GM12864 (cell line): ENCODE data around the gene ZC3H6.

ENCODE experiments used
- DNase-seq: peaks from one replicate; pipeline ENCODE4 v3.0.0-alpha.2; 2011; ENCODE audit warnings: low read depth
- H3K4me3 ChIP-seq: 2 replicates; pipeline ENCODE4 v1.5.1; 2011; ENCODE audit warnings: mild to moderate bottlenecking, low read depth, low read length, control low read depth
- TF ChIP-seq, protein P1 (sequence below): IDR thresholded peaks from 2 replicates; pipeline ENCODE4 v1.5.1; 2011; ENCODE audit warnings: low read depth, mild to moderate bottlenecking, moderate library complexity, low read length, control low read depth, inconsistent platforms; ENCODE audit errors: missing control alignments

Gene ZC3H6

DNA sequence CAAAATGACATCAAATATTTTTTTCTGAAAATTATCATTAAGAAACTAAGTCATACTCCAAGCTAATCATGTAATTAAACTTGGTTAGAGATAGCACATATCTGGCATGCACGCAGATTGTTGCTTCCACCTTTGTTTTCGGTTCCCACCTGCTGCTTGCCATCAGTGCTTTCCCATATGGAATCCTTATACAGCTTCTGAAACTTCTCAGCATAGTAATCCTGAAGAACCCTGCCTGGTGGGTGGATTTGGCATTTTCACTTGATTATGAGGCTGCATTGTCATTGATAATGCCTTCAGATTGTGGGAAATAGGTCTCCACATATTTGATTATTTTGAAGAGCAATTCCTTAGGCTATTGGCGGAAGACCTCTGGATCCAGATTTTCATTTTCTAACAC, 47.5 kb downstream of the ZC3H6 start:
- TF ChIP-seq, protein P1, sequence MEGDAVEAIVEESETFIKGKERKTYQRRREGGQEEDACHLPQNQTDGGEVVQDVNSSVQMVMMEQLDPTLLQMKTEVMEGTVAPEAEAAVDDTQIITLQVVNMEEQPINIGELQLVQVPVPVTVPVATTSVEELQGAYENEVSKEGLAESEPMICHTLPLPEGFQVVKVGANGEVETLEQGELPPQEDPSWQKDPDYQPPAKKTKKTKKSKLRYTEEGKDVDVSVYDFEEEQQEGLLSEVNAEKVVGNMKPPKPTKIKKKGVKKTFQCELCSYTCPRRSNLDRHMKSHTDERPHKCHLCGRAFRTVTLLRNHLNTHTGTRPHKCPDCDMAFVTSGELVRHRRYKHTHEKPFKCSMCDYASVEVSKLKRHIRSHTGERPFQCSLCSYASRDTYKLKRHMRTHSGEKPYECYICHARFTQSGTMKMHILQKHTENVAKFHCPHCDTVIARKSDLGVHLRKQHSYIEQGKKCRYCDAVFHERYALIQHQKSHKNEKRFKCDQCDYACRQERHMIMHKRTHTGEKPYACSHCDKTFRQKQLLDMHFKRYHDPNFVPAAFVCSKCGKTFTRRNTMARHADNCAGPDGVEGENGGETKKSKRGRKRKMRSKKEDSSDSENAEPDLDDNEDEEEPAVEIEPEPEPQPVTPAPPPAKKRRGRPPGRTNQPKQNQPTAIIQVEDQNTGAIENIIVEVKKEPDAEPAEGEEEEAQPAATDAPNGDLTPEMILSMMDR: no peak
- DNase-seq: no peak
- no peak overlapping the region for H3K4me3 ChIP-seq

DNA sequence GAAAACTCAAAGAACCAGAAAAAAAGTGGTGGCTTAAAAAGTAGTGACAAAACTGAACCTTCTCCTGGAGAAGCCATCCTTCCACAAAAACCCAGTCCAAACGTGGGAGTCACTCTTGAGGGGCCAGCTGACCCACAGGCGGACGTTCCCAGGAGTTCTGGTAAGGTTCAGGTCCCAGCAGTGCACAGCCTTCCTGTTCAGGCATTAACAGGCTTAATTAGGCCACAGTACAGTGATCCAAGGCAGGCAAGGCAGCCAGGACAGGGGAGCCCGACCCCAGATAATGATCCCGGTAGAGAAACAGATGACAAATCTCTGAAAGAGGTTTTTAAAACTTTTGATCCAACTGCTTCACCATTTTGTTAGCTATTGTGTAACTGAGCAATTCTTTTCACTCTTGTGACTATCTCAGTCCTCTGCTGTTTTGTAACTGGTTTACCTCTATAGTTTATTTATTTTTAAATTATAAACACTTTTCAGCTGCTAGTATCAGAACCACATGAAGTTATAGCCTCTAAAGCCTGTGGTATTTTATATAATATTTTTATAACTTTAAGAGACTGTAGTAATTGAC, 56.8 kb downstream of the ZC3H6 start:
- H3K4me3 ChIP-seq: no peak overlapping the region
- DNase-seq: no peak
- TF ChIP-seq, protein P1: no peak

DNA sequence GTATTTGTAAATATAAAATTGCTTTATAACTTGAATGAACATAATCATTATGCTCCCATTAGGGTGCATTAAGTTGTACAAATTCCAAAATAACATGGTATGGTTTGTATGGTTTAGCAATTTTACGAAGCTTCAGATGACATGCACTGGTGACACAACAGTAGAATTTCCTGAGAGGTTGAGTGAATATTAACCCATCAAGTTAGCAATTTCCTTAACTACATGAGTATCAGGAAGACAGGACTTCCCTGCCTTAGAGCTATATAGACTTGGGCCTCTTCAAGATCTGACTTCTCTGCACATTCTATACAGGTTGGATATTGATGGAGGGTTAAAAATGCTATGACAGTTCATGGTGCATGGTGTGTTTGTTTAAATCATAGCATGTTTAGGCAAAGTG, 60.2 kb downstream of the ZC3H6 start:
- no peak overlapping the region for H3K4me3 ChIP-seq
- no peak for DNase-seq
- TF ChIP-seq, protein P1: no peak

DNA sequence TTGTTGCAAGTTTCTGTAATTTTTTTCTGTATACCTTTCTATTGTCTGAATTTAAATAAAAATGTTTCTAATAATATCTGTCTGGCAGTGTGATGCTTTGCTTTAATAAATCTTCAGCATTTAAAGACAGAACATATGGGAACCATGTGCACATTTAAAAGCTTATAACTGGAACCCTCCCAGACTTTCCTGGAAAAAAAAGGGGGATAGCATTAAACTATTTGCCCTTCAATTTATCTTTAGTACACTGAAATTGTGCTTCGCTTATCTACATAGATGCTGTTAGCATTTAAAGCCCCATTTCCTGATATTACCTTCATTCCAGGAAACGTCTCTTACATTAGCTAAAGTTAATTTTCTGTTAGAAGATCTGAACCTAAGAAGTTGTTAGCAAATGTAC, 64.6 kb downstream of the ZC3H6 start:
- H3K4me3 ChIP-seq: no peak overlapping the region
- DNase-seq: no peak
- TF ChIP-seq, protein P1: no peak

DNA sequence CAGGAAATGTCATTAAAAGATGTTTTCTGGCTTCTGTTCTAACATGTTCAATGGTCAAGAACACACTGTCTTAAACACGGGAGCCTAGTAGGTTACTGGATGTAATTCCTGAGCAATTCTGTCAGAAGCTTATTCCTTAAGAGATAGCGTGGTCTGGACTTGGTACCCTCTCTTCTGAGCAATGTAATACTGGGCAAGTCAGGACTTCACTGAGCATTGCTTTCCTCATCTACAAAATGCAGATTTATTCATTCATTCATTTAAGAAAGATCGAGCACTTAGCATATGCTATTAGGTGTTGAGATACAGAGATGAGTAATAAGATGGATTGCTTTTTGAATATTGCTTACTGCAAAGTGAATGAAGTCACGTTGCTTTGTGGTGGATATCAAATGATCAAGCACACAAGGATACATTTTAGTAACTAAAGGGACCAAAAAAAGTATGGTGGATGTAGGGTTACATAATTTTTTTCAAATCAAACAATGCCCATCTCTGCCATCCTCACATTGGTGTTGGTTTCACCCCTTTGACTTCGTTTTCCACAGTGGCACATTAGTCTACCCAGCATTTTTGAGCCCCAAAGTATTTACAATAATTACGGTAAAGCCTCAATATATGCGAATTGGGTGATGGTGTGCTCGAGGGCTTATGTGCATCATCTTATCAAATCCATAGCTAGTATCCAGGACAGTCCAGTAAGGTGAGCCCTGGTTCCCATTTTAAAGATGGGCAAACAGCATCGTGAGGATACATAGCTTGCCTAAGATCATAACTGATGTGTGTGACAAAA, 65.3 kb downstream of the ZC3H6 start:
- no peak for DNase-seq
- TF ChIP-seq, protein P1: no peak
- H3K4me3 ChIP-seq: no peak overlapping the region

DNA sequence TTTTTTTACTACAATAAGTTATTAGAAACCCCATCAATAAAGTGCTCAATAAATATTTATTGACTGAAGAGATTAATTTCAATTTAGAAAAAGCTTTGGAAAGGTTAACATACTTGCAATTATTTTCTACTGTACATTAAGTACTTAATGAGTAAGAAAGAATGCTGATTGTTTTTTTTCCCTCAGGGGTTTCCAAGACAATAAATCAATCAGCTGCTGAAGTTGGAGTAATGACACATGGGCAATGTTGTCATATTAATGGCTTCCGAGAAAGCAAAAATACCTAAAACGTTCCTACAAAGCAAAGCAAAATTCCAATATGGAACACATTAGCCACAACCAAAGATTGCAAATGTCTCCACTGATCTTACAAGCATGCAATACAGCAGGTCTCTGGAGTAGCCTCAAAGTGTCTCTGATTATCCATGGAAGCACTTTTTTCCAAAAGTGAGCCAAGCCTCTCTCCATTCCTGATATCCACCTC, 66.7 kb downstream of the ZC3H6 start:
- no peak for DNase-seq
- TF ChIP-seq, protein P1: no peak
- H3K4me3 ChIP-seq: no peak overlapping the region
